NCI-H2227 treated with DMSO at 0.1 percent for 48 hours (cell line): ENCODE data around the gene GLB1L2.

Source experiments
- DNase-seq: peaks from one replicate; lab custom pipeline; 2025; lab: John Stamatoyannopoulos, UW

The GLB1L2 gene

DNA sequence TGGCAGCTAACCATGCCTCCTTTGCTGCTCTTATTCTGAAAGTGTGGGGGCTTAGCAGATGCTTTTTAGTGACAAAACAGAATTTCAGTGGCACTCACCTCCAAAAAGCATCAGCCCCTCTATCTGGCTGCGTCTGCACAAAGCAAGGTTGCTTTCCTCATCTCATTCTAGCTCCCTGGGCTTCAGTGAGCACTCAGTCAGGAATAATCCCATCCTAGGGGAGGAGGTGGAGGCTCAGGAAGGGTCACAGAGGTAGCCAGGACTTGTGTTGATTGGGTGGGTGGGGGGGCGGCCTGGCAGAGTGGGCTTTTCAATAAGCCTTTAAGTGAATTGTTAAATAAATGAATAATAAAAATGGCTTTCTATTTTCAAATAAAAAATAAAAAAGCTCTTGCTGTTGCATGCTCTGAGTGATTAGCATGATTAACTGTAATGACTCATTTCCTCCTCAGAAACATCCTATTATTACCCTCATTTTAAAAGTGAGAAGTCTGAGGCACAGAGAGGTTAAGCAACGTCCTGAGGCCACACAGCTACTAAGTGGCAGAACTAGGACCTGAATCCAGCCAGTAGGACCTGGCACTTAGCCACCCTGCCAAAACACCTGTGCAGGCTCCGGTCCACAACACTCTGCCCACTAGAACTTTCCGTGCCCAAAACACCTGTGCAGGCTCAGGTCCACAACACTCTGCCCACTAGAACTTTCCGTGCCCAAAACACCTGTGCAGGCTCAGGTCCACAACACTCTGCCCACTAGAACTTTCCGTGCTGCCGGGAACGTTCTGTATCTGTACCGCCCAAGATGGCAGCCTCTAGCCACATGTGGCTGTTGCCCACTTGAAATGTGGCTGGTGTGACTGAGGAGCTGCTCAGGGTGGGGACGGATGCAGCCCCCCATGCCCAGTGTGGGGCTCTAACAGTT, 74.7 kb downstream of the GLB1L2 start:
- no peak for DNase-seq

DNA sequence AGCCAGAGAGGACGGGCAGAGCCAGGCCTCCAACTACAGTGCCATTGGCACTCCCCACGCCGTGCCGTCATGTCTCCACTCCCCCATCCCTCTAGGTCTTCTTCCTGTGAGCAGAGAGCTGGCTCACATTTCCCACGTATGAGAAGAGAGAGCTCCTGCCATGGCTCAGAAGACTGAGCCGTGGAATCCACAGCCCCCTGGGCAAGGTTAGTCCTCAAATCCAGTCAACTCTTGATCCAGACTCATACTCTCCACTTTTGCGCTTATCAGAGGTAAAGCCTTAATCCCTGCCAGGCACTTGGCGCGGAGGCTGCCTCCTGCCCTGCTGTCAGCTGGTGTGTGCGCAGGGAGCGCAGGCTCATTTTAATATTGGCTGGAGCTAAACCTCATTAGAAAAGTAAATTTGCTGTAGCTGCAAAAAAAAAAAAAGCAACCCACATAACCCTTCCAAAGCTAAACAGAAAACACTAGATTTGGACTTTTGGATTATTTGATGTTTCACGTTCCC, 75.6 kb downstream of the GLB1L2 start:
- DNase-seq: no peak

DNA sequence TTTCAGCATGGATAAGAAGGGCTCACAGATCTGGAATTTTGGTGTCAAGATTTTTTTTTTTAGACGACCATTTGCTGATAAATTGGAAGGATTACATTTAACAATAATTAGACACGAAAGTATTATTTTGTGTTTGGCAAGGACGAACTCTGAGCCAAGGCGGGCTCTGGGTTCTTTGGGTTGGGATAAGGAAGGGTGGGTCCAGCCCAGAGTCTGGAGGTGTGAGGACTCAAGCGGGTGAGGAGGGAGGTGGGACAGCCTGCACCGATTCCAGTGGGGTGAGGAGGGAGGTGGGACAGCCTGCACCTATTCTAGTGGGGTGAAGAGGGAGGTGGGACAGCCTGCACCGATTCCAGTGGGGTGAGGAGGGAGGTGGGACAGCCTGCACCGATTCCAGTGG, 76.1 kb downstream of the GLB1L2 start:
- DNase-seq: no peak

DNA sequence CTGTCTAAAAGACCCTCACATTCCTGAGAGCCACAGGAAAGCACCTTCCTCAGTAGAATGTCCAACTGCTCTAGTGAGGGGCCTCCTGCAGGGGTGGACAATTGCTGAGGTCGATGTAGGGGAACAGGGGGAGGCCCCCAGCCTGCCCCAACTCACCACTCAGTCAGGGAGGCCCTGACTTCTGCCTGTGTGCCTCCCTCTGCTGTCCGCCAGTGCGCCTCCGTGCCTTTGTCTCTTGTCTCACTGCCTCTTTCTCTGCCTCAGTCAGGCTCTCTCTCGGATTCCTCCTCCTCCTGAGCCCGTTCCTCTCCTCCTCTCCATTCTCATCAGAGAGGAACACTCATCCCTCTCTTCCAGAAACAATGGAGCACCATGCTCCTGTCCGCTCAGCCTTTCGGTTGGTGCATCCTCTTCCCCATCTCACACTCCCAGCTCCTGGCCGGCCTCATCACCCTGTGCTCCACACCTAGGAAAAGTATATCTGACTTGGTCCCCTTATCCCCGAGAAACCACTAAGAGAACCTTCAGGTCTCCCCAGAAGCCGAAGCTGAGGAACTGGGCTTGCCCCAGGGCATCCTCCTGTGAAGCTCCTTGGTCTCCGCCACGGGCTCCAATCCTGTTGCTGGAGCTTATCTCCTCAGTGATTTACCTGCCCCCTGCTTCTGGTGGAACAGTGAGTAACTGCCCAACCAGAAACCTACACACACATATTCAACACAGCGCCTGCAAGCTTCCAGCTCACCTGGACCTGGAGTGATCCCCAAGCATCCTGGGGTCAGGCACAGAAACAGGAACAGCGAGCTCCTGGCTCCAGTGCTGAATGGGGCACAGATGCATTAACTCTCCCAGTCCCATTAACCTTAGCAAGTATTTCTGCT, 78.0 kb downstream of the GLB1L2 start:
- no peak for DNase-seq

DNA sequence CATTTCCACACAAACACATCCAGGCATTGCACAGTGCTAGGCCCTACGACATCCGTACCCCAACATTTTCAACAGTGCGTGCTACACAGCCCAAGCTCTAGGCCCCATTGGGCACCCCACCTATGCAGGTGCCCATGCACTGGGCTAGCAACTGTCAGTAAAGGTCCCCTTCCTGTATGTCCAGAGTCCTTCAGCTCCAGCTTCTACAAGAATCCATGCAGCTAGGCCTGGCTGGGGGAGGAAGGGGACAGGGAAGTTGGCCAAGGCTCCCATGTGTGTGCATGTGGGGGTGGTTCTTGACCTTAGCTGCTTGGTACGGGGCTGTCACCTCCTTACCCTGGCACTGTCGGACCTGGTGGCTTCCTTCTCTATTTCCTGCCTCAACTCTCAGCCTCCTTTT, 79.0 kb downstream of the GLB1L2 start:
- DNase-seq: no peak

DNA sequence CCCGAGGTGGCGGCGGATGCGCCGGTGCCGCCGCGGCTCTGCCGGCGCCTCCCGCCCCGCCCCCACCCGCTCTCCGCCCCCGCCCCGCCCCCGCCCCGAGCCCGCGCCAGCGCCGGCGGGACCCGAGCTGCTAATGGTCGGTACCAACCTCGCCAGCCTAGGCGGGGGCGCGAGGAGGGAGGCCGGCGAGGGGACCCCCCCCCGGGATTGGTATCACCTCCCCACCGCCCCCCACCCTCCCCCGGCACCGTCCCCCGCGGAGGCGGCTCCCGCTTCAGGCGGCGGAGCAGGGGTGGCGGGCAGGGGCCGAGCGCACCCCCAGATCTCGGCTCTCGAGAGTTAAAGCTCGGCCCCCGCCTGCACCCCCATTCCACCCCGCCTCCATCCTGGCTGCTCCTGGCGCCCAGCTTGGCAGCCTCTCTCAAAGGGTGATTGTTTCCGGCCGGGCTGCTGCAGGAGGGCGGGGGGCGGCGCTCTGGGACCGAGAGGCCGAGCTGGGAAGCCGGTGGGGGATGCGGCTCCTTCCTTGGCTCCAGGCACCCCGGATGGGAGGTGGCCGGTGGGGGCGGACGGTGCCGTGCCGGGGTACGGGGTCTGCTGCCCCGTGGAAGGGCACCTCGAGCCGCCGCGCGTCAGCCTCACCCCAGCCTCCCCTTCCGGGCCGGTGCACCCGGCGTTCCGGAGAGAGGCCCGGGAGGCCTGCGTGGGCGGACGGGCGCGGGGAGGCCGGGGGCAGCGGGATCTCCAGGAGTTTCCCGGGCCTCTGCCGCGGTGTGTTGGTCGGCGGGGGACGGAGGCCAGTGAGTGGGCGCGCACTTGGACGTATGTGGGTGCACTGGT, 80.6 kb downstream of the GLB1L2 start, which contains the start of gene B3GAT1:
TSS of gene B3GAT1 (minus strand) at position 40 of the 840 bp plus-strand sequence. CDS start 24,583 bp downstream, outside the sequence.
- no peak for DNase-seq

DNA sequence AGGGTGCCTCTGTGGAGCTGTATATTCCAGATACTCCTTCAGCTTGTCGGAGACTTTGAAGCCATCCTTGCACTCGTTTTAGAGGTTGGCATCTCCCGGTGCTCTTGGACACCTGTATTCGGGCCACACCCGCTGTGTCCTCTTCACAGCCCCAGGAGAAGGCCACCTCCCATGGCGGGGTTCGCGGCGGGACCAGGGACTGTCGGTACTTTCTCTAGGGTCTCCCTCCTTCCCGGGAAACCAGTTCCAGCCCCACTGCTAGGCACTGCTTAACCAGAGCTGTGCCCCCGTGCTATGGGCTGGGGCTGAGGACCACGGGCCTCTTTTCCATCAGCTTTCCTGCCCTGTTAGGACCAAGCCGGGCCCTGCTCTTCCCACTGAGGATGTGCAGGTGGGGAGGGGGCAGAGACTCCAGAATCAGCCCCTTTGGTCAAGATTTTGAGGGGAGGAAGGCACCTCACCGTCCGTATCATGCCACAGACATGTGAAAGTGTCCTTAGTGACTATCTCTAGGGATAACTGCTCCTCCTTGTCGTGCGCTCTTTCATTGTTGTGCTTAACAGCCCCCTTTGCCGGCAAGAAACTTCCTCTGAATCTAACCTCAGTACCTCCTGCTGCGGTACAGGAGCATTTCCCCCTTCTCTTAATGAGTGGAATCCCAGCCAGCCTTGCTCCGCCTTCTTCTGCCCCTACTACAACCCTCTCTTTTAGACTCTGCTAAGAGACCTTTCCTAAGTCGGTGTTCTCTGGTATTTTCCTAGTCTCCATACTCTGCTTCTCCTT, 81.4 kb downstream of the GLB1L2 start:
- DNase-seq: no peak

DNA sequence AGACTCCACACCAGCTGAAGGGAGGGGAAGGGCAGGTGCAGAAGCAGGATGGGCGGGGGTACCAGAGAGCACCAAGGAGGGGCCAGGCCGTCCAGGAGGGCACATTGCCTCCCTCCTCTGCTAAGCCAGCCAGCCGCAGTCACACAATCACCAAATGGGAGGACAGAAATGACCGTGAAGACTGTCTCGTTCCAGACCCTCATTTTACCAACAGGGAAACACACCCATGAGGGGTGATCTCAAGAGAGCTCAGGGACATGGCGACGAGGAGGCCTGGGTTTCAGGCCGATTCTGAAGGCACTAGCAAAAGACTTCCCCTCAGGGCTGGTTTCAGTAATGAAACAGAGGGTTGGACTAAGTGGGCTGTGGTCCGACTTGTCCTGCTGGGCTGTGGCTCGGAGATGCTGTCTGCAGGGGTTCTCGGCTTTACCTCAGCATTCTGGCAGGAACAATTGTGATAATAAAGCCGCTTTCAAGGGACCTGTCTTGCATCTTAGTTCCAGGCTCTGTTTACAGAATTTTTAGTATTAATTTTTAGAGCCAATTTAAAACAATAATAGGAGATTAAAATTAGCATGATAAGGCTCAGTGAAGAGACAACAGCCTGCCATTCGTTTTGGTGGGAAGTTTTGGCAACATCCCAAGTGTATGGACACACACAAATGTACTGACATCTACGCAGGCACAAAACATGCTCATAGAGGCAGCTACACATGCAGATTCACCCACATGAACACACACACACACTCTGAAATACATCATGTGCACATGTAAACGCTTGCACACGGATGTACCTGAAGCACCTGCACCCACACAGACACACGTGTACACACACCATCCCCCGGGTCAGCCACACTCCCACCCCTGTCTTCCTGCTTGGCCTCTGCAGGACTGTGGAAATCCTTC, 82.3 kb downstream of the GLB1L2 start:
- DNase-seq: no peak

DNA sequence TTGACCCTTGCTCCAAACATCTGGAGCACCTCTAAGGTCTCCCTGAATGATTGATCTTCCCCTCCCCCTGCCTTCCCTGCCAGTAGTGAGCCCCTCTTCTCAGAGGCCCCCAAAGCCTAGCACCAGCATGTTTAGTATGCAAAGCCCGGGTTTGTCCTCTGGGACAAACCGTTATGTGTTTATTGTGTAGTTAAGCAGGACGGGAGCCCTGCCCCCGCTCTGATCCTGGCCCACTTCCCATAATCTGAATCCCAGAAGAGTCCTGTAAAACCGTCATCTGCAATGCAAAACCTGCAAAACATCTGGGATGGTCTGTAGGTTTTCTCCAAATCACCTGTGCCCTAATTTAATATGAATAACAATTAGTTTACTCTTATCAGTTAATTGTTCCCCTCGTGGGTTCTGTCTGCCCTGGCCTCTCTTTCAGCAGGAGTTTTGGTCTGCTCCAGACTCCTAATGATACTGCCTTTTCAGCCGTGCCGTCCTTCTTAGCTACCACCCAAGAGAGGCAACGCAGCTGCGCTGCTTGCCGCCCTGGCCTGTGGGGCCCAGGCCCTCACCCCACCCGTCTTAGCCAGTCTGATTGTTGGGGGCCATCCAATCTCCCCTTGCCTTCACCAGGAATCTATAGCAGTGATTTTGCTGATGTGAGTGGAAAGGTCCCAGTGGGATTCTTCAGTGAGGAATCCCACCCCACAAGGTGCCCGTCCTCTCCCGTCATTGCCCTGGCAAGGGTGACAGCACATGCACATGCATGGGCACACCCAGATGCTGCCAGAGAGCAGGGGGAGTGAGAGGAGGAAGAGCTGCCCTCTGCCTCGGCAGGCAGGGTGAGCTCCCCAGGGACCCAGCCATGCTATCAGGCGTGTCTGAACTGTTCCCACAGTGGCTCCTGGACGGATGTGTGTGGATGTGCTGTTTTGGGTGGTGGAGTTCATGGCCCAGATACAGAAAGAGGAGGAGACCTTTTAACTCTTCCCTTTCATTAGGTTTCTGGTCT, 83.3 kb downstream of the GLB1L2 start:
- no peak for DNase-seq

DNA sequence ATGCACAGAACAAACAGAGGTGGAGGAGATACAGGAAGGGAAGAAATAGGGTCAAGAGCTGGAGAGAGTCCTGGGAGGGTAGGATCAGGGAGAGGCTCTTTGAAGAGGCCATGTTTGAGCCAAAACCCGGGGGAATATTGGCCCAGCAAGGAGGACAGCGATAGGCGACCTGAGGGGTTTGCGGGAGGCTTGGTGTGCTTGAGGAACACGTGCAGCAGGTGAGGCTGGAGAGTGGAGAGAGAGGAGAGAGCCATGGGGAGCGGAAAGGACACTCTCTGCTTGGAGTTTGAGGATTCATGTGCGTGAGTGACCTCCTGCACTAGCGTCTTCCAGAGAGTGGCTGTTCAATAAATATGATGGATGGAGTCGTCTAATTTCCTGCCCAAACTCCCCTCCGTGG, 84.9 kb downstream of the GLB1L2 start:
- no peak for DNase-seq

DNA sequence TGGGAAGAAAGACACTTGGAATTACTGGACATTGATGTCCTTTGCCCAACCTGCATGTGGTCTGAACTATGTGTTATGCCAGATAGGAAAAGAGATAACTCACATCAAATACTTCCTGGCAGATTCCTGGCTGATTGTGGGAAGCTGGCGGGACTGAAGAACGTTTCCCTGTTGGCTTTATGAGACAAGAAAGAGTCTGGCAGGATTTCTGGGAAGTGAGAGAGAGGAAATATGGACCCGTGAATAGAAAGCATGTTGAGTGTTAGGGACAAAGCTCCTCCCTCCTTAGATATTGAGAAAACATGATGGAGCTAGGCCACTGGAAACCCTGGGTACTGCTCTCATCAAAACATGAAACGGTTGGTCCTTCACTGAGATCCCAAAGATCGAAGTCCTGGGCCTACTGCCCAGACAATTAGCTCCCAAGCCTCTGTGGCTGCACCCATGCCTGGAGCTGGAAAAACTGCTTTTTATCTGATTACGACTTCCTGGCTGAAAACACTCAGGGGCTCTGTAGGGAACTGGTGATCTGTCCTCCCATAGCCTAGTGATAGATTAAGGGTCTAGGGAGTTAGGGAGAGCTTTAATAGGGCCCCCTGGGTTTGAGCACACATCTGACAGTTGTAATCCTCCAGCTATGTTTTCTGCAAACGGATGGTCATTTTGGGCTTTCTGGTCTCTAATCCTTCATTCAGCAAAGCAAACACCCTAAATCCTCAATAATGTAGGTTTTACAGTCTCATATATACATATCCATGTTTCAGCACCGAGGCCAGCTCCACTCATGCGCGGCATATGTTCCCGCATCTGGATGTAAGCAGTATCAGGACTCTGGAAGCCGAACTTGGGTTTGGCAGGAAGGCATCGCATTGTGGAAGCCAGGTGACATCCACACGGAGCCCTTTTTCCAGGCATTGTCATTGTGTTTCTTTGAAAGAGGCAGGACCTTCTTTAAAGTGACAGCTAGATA, 86.4 kb downstream of the GLB1L2 start:
- no peak for DNase-seq

DNA sequence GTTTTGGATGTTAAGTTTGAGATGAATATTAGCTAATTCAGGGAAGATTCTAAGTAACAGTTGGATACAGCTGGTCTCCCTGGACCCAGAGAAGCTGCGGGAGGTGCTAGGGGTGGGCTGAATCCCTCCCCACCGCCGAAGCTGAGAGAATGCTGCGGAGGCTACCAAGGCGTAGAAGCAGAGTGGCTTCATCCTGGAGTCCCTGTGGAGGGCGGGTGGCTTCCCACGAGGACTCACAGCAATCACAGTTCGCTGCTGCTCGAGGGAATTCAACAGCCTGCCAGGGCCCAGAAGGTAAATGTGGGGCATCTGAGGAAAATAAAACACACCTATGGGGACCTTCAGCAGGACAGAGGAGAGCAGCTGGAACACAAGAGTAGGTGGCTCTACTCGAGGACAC, 91.3 kb downstream of the GLB1L2 start:
- DNase-seq: no peak

DNA sequence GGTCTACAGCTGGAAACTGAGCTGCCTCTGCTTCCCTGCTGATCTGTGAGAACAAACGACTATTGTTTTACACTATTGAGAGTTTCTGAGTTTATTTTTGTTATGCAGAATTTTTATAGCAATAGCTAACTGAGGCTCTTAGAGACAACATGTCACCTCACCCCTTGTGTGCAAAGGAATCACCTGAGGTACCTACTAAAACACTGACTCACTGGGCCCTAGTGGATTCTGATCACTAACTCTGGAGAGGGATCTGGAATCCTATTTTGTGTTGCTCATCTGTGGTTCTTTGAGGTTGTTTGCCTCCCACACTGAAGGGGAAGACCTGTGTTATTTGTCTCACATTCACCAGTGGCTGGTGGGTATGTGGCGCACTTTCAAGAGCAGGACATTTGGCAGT, 93.6 kb downstream of the GLB1L2 start:
- no peak for DNase-seq
